GM12892 (cell line): ENCODE measurements around the gene FSTL4.

ENCODE experiments used
- POLR2A ChIP-seq: IDR thresholded peaks from 2 replicates; pipeline ENCODE4 v1.6.1; 2011; ENCODE audit warnings: low read depth, low read length, control low read depth
- POLR2AphosphoS5 ChIP-seq: IDR thresholded peaks from 2 replicates; pipeline ENCODE4 v1.6.1; 2011; ENCODE audit warnings: low read depth, low read length, control low read depth
- TAF1 ChIP-seq: IDR thresholded peaks from 2 replicates; pipeline ENCODE4 v1.6.1; 2011; ENCODE audit warnings: low read depth, mild to moderate bottlenecking, control low read depth, low read length, borderline replicate concordance

DNA sequence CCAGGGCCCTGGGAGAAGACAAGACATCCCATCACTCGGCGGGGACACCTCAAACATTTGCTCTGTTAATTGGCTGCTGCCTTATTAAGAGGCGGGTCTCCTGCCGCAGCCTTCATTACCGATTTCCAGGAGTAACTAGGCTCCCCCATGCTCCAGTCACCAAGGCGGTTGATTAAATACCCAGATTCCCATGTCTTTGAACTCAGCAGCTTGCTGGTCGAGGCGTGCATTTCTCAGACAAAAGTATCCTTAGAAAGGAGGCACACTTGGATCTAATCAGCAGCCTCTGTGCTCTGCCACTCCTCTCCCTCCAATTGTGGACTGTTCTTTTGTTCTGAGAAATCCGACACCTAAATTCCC, 228.8 kb downstream of the FSTL4 start:
- TF ChIP-seq POLR2A (no peak), POLR2AphosphoS5 (no peak), TAF1 (no peak)
